GM23338 (cell line): Measurements from ENCODE around the gene FBP1. TPM values are rescaled to one million over a fixed set of nuclear protein-coding genes. Genes with fewer than 3 reads are reported as not detected.

Experiments
- CREB1 ChIP-seq: fragments of 250-450 bp; sonication (Bioruptor Pico); IDR thresholded peaks from 2 replicates; pipeline ENCODE4 v1.5.0; 2020; ENCODE audit warnings: low read depth, mild to moderate bottlenecking, moderate library complexity
- EZH2 ChIP-seq: fragments of 200-600 bp; sonication (generic); IDR thresholded peaks from one replicate; pipeline ENCODE4 v1.8.0; 2017; ENCODE audit warnings: antibody characterized with exemption, mild to moderate bottlenecking, low read depth; ENCODE audit not compliant: unreplicated experiment
- JUNB ChIP-seq: IDR thresholded peaks from one replicate; pipeline ENCODE4 v1.6.1; 2016; ENCODE audit warnings: antibody characterized with exemption; ENCODE audit not compliant: unreplicated experiment
- STAT1 ChIP-seq: IDR thresholded peaks from one replicate; pipeline ENCODE4 v1.6.1; 2016; ENCODE audit warnings: antibody characterized with exemption; ENCODE audit not compliant: unreplicated experiment
- ZNF114 ChIP-seq: fragments of 250-450 bp; sonication (Bioruptor Pico); IDR thresholded peaks from 2 replicates; pipeline ENCODE4 v1.5.0; 2020; ENCODE audit warnings: mild to moderate bottlenecking, moderate library complexity
- ZNF331 ChIP-seq: fragments of 250-450 bp; sonication (Bioruptor Pico); IDR thresholded peaks from 2 replicates; pipeline ENCODE4 v1.5.0; 2020; ENCODE audit warnings: low read depth, mild to moderate bottlenecking, moderate library complexity
- ZNF462 ChIP-seq: fragments of 250-450 bp; sonication (Bioruptor Pico); IDR thresholded peaks from 2 replicates; pipeline ENCODE4 v1.5.0; 2020; ENCODE audit warnings: mild to moderate bottlenecking, moderate library complexity
- polyA plus RNA-seq: library from polyadenylated mRNA; unstranded; fragments of >200 nt; fragmentation: Nextera tagmentation; extraction: Ambion mirVana; gene quantifications from 2 replicates; pipeline ENCODE4 v1.2.1, GENCODE V29; 2016
- total RNA-seq: library from RNA; depleted of rRNA; stranded (reverse); fragments of >200 nt; shearing (Covaris generic); gene quantifications from 2 replicates; pipeline ENCODE4 v1.2.3, GENCODE V29; 2014
- TF ChIP-seq, protein P1 (sequence below): IDR thresholded peaks from 2 replicates; pipeline ENCODE4 v1.6.1; 2016; ENCODE audit warnings: antibody characterized with exemption

The FBP1 gene
- total and polyA plus RNA-seq, 2 experiments from 2014 or later = 3.0 to 3.3 TPM

- TF ChIP-seq ZNF462 (no peak), STAT1 (no peak), ZNF331 (no peak), CREB1 (CRISPR knock-in tag) (no peak), JUNB (no peak), ZNF114 (CRISPR knock-in tag) (no peak), EZH2 (no peak)
- TF ChIP-seq, protein P1, sequence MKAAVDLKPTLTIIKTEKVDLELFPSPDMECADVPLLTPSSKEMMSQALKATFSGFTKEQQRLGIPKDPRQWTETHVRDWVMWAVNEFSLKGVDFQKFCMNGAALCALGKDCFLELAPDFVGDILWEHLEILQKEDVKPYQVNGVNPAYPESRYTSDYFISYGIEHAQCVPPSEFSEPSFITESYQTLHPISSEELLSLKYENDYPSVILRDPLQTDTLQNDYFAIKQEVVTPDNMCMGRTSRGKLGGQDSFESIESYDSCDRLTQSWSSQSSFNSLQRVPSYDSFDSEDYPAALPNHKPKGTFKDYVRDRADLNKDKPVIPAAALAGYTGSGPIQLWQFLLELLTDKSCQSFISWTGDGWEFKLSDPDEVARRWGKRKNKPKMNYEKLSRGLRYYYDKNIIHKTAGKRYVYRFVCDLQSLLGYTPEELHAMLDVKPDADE = no peak
Observed at GRCh38 chr9:94676446-94677131, 37.3 kb upstream of the FBP1 start (continued).
